Measurements from ENCODE around the gene TIMM10B.
A peak's percentile ranks its signal among the peaks of the same experiment; 100 is the strongest.

TIMM10B gene

DNA sequence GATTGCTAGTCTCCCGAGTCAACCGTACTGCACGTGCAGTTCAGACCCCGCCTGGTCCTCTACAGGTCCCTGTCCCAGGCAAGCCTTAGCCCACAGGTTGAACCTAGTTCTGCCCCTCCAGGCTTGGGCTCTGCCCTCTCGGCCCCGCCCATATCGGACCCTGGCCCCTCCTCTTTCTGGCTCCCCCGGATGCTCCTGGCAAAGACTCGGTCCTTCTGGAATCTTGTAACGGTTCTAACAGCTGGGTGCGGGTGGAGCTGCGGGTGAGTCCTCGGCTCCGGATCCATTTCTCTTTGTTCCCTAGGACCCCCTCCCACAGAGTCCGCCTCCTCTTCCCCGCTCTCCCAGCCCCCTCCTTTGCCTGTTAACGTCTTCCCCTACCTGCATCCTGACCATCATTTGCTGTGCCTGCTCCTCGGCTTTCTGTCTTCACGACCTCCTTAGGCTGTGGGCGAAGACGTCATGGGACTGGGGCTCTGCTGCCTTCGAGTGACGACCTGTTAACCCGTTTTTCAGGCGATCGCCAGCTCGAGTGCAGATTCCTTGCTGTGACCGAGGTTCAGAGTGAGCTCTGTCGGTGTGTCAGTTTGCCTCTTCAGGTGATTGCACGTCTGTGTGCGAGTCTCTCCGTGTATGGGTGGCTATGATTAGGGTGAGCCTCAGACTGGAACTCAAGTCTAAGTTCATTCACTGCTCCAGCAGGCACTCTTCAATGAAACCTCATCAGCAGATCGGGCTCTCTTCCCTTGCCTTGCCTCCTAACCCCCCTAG is 16.0 kb downstream of the TIMM10B start, which contains the start of gene DNHD1:
DNHD1 (plus strand) TSS at position 212 of the 771 bp plus-strand sequence. CDS start 936 bp downstream, outside the sequence.
- TF ChIP-seq, protein P1, sequence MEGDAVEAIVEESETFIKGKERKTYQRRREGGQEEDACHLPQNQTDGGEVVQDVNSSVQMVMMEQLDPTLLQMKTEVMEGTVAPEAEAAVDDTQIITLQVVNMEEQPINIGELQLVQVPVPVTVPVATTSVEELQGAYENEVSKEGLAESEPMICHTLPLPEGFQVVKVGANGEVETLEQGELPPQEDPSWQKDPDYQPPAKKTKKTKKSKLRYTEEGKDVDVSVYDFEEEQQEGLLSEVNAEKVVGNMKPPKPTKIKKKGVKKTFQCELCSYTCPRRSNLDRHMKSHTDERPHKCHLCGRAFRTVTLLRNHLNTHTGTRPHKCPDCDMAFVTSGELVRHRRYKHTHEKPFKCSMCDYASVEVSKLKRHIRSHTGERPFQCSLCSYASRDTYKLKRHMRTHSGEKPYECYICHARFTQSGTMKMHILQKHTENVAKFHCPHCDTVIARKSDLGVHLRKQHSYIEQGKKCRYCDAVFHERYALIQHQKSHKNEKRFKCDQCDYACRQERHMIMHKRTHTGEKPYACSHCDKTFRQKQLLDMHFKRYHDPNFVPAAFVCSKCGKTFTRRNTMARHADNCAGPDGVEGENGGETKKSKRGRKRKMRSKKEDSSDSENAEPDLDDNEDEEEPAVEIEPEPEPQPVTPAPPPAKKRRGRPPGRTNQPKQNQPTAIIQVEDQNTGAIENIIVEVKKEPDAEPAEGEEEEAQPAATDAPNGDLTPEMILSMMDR (IDR thresholded peaks at IDR 0.05), result no peak
- DNase-seq, result no peak
- Histone ChIP-seq H3K27ac (peak within 1 kb of the TSS; percentile 68 to 75), H3K9me3 (no peaks in the 10 kb centered on the region), H3K4me1 (peaks cover 0 to 39% (median 15%) of the 10 kb centered on the region in 4 donors), H3K36me3 (peaks cover 0 to 48% (median 5%) of the 10 kb centered on the region in 3 donors), H3K4me3 (peak within 1 kb of the TSS; percentile 15 to 29), H3K27me3 (no peaks in the 10 kb centered on the region)
- intact Hi-C loops (cut with DNase I; ENCODE audit: low total_unique reads), result no loop called here

DNA sequence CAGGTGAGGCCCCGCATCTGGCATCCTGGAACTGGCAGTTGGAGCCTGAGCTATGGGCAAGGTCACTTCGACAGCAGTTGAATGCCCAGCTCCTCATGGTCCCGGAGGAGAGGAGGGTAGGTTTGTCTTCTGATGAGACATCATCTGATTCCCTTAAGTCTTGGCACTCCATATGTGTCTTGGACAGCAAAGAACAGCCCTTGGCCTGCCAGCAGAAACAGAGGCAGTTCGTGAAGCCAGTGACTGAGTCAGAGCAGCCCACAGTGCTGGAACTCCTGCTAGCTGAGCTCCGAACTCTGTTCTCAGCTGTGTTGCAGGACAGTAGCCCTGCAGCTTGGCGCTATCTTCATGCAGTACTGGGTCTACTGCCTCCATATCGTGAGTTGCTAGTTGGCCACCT is 16.8 kb downstream of the TIMM10B start:
- H3K9me3 ChIP-seq, result no peaks in the 10 kb centered on the region
- DNase-seq, result peak; percentile 35 to 81
- no peak overlapping the region for H3K4me3 ChIP-seq
- peak overlapping the region; percentile 68 to 75 for H3K27ac ChIP-seq
- TF ChIP-seq, protein P1 (IDR thresholded peaks at IDR 0.05), result no peak
- peaks cover 0 to 52% (median 12%) of the 10 kb centered on the region in 3 donors for H3K36me3 ChIP-seq
- no peaks in the 10 kb centered on the region for H3K27me3 ChIP-seq
- intact Hi-C loops (cut with DNase I; ENCODE audit: low total_unique reads), result no loop called here
- H3K4me1 ChIP-seq, result peaks cover 0 to 39% (median 15%) of the 10 kb centered on the region in 4 donors

DNA sequence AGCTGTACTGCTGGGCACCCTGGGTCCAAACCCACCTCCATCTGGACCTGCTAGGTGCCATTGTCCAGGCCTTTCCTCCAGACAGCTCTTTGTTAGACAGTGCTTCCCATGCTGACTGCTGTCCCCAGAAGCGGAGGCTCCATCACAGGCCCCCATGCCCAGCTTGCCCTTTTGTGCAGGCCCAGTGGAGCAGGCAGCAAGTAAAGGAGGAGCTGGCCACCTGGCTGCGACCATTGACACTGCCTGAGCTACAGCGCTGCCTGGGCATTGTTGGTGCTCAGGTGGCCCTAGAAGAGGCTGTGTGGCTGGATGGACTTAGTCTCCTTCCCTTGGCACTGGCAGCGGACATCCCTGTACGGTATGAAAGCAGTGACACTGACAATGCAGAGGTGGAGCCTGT is 17.2 kb downstream of the TIMM10B start:
- Histone ChIP-seq H3K36me3 (peaks cover 0 to 56% (median 16%) of the 10 kb centered on the region in 3 donors), H3K9me3 (no peaks in the 10 kb centered on the region), H3K27ac (peak overlapping the region; percentile 68 to 75), H3K4me3 (no peak overlapping the region), H3K4me1 (peaks cover 0 to 39% (median 15%) of the 10 kb centered on the region in 4 donors), H3K27me3 (no peaks in the 10 kb centered on the region)
- TF ChIP-seq, protein P1 (IDR thresholded peaks at IDR 0.05), result no peak
- intact Hi-C loops (cut with DNase I; ENCODE audit: low total_unique reads), result no loop called here
- DNase-seq, result no peak

DNA sequence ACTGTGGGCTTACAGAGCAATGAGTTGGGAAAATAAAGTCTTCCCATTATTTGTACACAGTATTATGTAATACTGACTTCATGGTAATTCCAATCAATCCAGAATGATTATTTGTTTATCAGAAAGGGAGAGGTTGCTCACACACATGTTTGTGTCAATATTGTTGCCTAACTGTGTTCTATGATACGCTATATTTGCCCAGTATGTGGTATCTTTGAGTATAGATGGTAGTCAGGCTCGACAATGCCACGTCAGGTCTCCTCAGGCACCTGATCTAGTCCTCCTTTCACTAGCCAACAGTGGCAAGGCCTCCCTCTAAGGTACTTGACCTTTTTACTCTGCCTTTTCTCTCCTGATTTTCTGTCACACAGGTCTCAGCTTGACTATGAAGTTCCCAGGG is 21.1 kb downstream of the TIMM10B start:
- Histone ChIP-seq H3K4me3 (no peak overlapping the region), H3K36me3 (peaks cover 0 to 58% (median 11%) of the 10 kb centered on the region in 3 donors), H3K4me1 (peaks cover 0 to 32% (median 13%) of the 10 kb centered on the region in 4 donors), H3K27ac (no peak overlapping the region), H3K9me3 (no peaks in the 10 kb centered on the region), H3K27me3 (no peaks in the 10 kb centered on the region)
- TF ChIP-seq, protein P1 (IDR thresholded peaks at IDR 0.05), result no peak
- no peak for DNase-seq
- intact Hi-C loops (cut with DNase I; ENCODE audit: low total_unique reads), result loop anchor here (10.0 kb wide), 1 partner anchor 118 kb away; no protein-coding TSS in a partner anchor

DNA sequence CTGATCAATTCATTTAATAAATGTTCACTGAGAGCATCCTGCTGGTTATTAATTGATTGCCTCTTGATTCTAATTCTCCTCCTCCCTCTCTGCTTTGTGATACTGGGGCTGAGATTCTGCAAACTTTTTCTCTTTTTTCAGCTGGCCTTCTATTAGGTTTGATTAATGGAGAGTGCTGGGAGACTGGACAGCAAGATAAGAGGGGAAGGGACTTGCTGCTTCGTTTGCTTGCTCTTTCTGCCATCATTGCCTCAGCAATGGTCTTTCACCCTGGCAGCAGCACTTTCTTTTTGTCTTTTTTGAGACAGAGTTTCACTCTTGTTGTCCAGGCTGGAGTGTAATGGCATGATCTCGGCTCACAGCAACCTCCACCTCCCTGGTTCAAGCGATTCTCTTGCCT is 22.9 kb downstream of the TIMM10B start:
- DNase-seq, result no peak
- TF ChIP-seq, protein P1 (IDR thresholded peaks at IDR 0.05), result no peak
- Histone ChIP-seq H3K27me3 (no peaks in the 10 kb centered on the region), H3K4me3 (no peak overlapping the region), H3K4me1 (peaks cover 0 to 14% (median 0%) of the 10 kb centered on the region in 4 donors), H3K36me3 (peaks cover 0 to 50% (median 11%) of the 10 kb centered on the region in 3 donors), H3K27ac (no peak overlapping the region), H3K9me3 (no peaks in the 10 kb centered on the region)
- intact Hi-C loops (cut with DNase I; ENCODE audit: low total_unique reads), result loop anchor here (10.0 kb wide), 1 partner anchor 119 kb away; no protein-coding TSS in a partner anchor
